HG02798 (cell line): Measurements from ENCODE around the gene IQCC.
"Not testable (repeated sequence)": the region's sequence is repeated elsewhere in the genome, so short reads cannot be mapped to it uniquely, and the experiment has no call there.

Experiments used
- ATAC-seq: cut with Tn5 transposase; IDR thresholded peaks from one replicate; pipeline ENCODE4 v1.9.1; 2021; ENCODE audit warnings: mild to moderate bottlenecking; ENCODE audit not compliant: unreplicated experiment, poor library complexity

The IQCC gene

DNA sequence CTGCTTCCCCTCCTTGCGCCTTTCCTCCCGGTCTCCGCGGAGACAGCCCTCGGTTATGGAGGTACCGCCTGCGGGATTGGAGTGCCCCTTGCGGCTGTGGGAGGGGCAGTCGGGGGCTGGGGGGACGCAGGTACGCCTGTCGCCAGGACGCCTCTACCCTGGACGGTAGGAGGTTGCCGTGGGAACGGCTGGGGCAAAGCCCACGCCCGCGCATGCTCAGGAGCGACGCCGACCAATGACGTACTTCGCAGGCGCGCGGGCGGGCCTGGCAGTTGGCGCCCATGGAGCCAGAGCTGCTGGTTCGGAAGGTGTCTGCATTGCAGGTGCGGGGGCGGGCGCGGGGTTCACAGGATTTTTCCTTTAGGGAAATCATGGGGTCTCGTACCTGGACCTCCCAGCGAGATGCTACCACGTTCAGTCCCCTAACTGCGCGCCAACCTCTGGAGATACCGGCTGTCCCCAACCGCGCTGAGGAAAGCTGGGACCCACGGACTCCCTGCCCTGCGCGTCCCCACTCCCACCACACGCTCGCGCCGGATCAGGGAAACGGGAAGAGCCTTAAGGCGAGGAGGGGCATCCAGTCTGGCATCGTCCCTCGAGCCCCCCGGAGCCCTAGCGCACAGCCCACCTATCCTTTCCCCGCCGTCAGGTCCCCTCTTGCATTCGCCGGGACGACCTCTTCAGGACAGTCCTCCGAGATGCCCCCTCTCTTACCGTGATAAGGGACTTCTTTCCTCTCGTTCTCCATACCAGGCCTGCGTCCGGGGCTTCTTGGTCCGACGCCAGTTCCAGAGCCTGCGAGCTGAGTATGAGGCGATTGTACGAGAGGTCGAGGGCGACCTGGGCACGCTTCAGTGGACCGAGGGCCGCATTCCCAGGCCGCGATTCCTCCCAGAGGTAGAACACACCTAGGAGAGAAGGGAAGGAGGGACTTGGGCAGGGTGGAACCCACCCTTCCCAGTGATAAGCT is at the start of gene IQCC:
Gene IQCC (plus strand): TSS at position 271 of the 970 bp plus-strand sequence. CDS start 11 bp downstream, at position 282.
- ATAC-seq: peak; percentile 55

DNA sequence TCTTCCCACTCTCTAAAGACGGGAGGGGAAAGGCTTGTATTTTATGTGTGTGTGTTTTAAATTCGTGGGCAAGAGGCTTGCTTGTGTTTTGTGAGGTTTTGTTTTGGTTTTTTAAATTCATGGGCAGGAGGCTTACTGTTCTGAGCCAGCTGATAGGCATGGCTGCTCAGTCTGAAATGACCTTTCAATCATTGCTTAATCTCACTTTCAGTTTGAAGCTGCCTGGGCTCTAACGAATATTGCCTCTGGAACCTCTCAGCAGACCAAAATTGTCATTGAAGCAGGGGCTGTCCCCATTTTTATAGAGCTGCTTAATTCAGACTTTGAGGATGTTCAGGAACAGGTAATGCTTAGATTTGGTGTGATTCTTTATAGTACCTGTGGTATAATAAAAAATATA is 46.3 kb upstream of the IQCC start:
- no peak for ATAC-seq

DNA sequence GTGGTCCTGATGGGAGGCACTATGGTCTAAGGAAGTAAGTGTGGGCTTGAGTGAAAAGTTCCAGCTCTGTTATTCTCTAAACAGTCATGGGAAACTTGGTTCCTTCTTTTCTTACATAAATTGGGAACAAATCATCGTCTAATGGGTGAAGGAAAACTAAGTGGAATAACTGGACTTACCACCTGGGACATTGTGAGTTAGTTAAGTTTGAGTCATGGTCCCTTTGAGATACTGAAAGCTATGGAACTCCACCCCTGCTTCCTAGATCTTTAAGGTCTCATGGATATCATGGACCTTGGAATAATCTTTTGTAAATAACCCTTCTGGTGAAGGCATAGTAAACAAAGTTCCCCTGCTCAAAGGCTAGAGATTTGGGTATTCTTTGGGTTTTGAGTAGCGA is 42.1 kb upstream of the IQCC start:
- ATAC-seq: no peak

GRCh38 chr1:32165633-32166032 is 39.8 kb upstream of the IQCC start:
- ATAC-seq: not testable (repeated sequence)

- ATAC-seq: no peak
Measured at GRCh38 chr1:32170991-32171390, 34.5 kb upstream of the IQCC start.

GRCh38 chr1:32172621-32173245 is 32.7 kb upstream of the IQCC start:
- ATAC-seq: no peak

GRCh38 chr1:32178380-32179192 is 26.9 kb upstream of the IQCC start:
- no peak for ATAC-seq

GRCh38 chr1:32179193-32179442 is 26.4 kb upstream of the IQCC start:
- ATAC-seq: no peak

DNA sequence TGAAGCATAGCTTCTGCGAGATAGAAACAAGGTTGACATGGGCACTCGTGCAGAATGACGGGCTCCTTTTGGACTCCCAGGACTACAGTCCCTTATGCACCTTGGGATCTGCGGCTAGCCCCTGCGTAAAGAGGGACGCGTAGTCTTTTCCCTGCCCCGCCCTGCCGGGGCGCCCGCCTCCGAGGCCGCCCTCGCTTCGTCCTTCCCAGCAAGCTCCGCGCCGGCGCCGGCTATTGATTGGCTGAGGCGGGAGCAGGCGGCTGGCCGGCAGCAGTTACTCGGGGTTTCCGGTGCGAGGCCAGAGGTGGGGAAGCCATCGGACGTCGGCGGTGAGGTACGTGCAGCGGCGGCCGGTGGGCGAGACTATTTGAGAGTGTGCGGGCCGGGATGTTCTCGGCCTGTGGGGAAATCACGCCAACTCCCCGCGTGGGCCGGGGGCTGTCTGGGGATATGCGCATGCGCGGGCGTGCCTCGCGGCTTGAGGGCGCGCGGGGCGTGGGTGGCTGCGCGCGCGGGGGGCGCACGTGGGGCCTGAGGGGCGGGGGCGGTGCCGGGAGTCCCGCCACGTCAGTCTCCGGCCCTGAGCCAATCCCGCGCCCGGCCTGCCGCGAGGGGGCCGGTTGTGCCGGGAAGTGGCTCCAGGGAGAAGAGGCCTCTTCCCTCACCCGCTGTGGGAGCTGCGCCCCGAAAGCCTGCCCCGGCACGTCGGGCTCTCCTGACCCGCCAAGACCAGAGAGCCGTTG is 25.9 kb upstream of the IQCC start, which contains the start of gene TXLNA:
Gene TXLNA (plus strand): TSS at position 233 of the 743 bp plus-strand sequence. CDS start 671 bp downstream, outside the sequence.
- peak; percentile 90 for ATAC-seq

- ATAC-seq: no peak
Measured at GRCh38 chr1:32180186-32181060, 25.0 kb upstream of the IQCC start.

DNA sequence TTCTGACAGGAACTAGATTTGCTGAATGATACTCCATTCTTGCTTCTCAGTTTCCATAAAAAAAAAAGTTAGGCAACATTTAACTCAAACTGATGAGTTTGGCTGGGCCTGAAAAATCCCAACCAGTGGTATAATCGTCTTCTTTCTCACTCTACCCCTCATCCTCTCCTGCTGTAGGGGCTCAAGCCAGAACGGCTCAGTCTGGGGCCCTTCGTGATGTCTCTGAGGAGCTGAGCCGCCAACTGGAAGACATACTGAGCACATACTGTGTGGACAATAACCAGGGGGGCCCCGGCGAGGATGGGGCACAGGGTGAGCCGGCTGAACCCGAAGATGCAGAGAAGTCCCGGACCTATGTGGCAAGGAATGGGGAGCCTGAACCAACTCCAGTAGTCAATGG is 24.4 kb upstream of the IQCC start:
- ATAC-seq: no peak

DNA sequence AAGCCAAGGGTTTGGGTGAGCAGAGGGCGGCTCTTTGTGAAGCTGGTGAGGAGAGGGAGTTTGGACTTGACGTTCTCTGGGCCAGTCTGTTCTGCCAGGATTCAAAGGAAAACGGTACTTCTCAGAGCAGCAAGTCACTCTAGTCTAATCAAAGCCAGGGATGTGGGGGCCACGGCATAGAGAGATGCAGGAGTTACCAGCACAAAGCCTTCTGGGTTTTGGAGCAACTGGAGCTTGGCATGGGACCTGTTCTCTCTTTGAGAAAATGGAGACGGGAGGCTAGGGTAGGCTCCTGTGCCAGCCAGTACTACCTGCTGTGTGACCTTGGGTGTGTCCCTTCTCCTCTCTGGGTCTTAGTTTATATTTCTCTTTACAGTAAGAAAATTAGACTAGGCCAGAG is 23.9 kb upstream of the IQCC start:
- ATAC-seq: no peak

- no peak for ATAC-seq
Measured at GRCh38 chr1:32182060-32182459, 23.4 kb upstream of the IQCC start.

DNA sequence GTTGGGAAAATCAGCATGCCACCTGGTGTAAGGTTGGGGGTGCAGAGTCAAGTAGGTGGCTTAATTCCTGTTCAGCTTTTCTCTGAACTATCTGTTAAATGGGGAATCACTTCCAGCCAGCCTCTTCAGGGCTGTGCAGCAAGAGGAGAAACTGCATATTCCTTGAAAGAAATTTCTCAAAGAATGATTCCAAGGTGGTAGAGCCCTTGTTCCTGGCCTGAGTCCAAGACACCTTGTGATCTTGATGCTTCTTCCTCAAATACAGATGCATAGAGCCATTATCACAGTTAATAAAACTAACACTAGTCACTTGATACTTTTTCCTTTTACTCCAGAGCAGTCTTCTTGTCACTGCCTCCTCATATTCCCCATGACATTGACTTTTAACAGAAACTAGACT is 20.8 kb upstream of the IQCC start:
- no peak for ATAC-seq

GRCh38 chr1:32186077-32186476 is 19.4 kb upstream of the IQCC start:
- no peak for ATAC-seq

DNA sequence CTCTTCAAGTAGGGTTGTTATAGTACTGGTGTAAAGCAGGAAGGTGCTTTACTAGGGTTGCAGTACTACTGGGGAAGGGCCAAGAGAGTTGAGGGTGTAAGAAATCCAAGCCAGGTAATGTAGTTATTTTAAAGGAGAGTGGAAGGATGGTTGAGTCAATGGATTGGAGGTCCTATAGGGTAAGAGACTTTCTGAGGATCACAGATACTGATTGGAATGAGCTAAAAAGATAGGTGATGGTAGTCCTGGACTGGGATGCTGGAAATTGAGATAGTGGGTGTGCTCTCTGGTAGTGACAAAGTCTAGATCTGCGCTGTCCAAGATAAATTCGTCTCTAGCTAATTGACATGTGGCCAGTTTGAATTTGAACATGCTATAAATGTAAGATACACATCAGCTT is 19.0 kb upstream of the IQCC start:
- no peak for ATAC-seq

DNA sequence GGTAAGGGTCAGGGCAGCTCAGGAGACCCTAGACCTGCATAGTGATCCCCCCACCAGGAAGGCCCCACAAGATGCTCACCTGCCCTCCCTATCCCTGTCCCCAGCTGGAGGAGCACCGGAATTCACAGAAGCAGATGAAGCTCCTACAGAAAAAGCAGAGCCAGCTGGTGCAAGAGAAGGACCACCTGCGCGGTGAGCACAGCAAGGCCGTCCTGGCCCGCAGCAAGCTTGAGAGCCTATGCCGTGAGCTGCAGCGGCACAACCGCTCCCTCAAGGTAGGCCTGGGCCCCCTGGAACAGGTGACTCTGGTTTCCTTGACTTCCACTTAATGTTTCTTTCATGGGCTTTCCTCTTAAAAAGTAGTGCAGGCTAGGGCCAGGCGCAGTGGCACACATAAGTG is 17.6 kb upstream of the IQCC start:
- ATAC-seq: no peak

DNA sequence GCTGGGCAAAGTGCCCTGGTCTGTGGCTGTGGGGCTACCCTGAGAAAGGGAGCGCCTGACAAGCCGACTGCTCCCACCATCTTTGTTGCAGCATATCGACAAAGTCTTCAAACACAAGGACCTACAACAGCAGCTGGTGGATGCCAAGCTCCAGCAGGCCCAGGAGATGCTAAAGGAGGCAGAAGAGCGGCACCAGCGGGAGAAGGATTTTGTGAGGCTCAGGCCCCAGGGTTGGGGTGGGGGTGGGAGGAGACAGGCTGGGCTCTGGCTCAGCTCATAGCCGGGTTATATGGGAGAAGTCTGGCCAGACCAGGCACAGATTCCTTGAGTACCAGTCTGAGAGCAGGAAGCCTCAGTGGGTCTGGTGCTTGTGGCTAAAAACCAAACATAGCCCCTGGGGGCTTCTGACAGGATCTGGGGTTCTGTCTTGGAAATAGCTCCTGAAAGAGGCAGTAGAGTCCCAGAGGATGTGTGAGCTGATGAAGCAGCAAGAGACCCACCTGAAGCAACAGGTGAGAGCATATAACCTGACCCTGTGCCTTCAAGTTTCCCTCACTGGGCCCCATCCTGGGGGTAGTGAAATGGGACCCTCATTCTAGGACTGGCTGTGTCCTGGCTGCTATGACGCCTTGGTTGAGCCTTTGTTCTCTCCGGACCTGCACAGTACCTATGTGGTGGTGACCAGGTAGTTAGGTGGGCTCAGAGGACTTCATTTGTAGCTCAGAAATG is 13.1 kb upstream of the IQCC start:
- ATAC-seq: no peak

DNA sequence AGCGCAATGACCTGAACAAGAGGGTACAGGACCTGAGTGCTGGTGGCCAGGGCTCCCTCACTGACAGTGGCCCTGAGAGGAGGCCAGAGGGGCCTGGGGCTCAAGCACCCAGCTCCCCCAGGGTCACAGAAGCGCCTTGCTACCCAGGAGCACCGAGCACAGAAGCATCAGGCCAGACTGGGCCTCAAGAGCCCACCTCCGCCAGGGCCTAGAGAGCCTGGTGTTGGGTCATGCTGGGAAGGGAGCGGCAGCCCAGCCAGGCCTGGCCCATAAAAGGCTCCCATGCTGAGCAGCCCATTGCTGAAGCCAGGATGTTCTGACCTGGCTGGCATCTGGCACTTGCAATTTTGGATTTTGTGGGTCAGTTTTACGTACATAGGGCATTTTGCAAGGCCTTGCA is 10.5 kb upstream of the IQCC start:
- ATAC-seq: no peak
